Measurements from ENCODE around the gene SH3GLB1.

The SH3GLB1 gene

GRCh38 chr1:86773341-86774288, 69.2 kb downstream of the SH3GLB1 start:
- DNase-seq (ENCODE audit: low read depth in 2 of 2, low spot score in 1 of 2): no peak

DNA sequence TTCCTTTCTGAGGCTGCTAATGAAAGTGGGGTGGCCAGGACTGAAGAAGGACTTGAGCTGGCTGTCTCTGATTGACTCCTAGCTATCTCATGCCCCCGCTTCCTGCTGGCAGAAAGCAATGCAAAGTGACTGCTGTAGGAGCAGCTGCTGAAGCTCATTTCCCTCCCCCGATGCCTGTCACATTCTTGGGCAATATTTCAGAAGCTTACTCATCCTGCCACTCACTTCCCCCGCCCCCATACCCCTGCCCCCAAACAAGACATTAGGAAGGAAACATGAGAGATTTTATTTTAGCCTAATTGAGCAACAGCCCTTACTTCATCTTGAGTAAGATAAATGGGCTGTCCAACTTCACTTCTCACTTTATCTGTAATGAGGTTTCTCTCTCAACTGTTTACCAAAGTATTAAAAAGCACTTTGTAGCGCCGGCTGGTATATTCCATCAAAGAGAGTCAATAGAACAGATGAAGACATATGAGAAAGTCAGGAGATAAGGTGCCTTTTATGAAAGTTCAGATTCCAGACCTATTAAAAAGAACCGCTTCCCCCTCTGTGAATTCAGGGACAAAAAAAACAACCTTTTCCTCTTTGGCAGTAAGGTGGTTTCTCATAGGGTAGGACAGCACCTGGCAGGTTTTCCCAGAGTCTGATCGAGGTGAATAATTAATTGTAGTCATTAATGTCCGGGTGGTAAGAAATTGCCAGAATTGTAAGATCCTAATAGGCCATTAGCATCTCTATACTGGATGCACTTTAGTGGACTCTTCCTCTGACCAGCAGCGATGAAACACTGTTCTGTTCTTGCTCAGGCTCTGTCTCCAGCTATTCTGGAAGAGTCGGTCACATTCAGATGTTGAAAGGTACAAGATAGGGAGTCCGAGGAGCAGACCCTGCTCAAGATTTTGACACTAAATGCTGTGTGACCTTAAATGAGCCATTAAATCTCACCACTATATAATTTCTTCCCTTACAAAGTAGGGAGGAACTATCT, 70.2 kb downstream of the SH3GLB1 start:
- no peak for DNase-seq (ENCODE audit: low read depth in 2 of 2, low spot score in 1 of 2)

GRCh38 chr1:86775395-86775794, 71.0 kb downstream of the SH3GLB1 start:
- no peak for DNase-seq (ENCODE audit: low read depth in 2 of 2, low spot score in 1 of 2)

- DNase-seq (ENCODE audit: low read depth in 2 of 2, low spot score in 1 of 2): no peak
Observed at GRCh38 chr1:86776108-86776507, 71.7 kb downstream of the SH3GLB1 start.

DNA sequence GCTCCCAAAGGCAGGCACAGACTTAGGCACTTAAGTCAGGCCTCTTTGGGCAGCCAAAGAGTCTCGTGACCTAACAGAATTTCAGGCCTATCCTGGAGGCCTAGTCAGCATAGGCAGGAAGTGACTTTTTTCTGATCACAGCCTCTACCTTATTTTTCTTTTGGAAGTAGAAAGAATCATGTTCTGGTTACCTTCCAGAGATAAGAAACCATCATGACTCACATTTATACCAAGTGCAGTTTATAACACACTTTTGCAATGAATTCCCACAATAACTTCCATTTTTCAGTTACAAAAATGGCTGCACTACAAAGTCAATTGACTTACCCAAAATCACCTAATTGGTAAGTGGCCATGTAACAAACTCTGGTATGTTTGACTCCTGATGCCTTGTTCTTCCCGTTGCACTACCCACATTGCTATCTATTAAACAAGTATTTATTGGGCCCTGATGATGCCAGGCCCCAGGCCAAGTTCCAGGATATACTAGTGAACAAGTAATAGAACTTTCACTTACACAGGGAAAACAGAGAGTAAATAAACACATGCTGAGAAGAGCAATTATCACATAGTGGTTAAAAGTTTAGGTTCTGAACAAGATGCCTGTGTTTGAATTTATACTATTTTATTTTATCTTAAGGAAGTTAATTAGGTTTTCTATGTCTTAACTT, 74.3 kb downstream of the SH3GLB1 start:
- DNase-seq (ENCODE audit: low read depth in 2 of 2, low spot score in 1 of 2): no peak

DNA sequence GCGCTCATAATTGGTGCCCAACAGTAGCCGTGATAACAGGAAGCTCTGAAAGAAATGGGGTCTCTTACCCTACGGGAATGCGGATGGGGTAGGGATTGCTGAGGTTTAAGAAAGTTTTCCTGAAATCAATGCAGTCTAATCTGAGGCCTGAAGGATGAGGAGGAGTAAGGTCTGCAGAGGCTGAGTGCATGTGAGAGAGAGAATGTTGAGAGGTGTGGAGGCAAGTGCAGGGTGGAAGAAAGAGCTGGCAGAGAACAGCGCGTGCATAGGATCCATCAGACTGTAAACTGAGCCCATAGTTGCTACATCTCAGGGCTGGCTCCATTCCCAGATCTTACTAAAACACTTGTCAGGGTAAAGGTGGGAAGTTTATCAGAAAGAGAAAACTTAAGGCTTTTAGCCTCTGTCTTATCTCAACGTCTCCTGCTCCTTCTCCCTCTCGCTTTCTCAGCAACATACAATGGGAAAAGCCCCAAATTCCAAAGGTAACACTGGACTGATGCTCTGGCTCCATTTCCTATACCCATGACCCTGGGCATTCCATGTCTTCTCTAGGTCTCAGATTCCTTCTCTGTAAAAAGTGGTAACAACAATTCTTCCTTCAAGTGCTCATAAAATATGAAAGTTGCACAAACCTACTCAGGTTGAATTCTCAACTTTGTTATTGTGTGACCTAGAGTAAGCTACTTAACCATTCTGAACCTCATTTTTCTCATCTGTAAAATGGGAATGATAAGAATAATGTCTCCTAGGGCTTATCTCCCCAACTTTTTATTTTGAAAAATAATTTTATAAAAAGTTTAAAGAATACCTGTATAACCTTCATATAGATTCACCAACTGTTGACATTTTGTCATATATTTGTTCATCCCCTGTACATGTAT, 75.2 kb downstream of the SH3GLB1 start:
- no peak for DNase-seq (ENCODE audit: low read depth in 2 of 2, low spot score in 1 of 2)

DNA sequence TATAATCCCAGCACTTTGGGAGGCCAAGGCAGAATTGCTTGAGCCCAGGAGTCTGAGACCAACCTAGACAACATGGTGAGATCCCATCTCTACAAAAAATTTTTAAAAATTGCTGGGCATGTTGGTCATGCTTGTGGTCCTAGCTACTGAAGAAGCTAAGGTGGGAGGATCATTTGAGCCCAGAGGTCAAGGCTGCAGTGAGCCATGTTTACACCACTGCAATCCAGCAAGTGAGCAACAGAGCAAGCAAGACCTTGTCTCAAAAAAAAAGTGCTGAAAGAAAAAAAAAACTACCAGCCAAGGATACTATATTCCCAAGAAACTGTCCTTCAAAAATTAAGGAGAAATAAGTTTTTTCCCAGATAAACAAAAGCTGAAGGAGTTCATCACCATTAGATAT, 78.1 kb downstream of the SH3GLB1 start:
- no peak for DNase-seq (ENCODE audit: low read depth in 2 of 2, low spot score in 1 of 2)

- no peak for DNase-seq (ENCODE audit: low read depth in 2 of 2, low spot score in 1 of 2)
Observed at GRCh38 chr1:86787621-86788020, 83.2 kb downstream of the SH3GLB1 start.

- no peak for DNase-seq (ENCODE audit: low read depth in 2 of 2, low spot score in 1 of 2)
Observed at GRCh38 chr1:86788300-86789206, 84.2 kb downstream of the SH3GLB1 start.

DNA sequence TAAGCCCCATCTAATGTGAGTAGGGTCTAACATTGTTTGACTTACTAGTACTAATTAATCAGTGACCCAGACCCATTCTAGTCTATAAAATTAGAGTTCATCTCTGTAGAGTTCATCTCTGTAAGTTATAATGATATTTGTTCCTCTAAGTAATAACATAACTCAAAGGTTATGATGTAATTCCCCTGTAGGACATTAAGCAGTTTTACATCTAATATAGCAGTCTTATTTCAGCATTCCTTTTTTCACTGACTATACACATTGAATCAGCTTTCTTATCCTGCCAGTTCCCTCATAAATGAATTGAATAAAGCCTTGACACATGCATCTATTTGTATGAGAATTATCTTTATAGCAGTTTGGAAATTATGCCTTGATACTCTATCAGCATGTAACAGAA, 90.9 kb downstream of the SH3GLB1 start:
- no peak for DNase-seq (ENCODE audit: low read depth in 2 of 2, low spot score in 1 of 2)

Measured in stimulated activated CD8-positive, alpha-beta memory T cell treated with anti-CD3 and anti-CD28 coated beads, Interleukin-4, amount 100 ng/mL, for 1 hour (primary cell).